ENCODE results near the gene TRIM65. TPM values are rescaled to one million over a fixed set of nuclear protein-coding genes. Genes with fewer than 3 reads are reported as not detected.
A peak's percentile ranks its signal among the peaks of the same experiment; 100 is the strongest.

The TRIM65 gene
- total and polyA plus RNA-seq, 2 of the 13 experiments (the other 11 are each of a cell fraction or from before 2014, with no cell fraction given): 10.3 to 22.4 TPM

DNA sequence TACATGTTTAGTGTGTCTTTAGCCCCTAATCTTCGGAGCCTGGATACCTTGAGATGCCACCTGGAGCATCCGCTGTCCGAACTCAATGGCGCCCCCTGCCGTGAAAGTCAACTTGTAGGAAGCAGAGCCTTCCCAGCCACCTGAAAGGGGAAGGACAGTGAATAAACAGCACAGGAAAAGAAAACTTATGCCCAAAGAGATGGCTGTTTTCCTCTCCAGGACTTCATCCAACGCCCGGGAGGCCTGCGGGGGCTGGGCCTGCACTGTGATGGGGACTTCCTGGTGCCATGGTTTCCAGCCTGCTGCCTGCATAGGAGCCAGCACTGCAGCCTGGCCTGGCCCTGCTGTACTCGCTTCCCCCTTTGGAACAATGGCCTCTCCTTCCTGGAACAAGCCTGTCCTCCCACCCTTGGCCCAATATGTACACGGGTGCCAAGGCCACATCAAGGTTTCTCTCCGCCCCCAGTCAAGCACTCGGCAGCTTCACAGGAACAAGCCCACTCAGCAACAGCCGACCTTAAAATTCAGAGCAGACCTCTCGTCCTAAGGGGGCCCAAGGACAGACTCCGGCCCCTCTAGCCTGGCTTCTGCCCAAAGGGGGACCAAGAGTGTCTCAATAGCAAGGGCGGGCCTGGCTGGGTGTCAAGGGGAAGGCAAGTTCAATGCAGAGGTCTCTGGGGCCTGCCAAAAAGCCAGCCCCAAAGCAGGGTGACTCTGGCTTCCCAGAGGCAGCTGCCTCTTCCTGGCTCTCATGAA lies 48.0 kb downstream of the TRIM65 start (continued):
- TF ChIP-seq EP300 (IDR thresholded peaks at IDR 0.05; ENCODE audit: low read depth in 2 of 2, low read length in 2 of 2): peak in 1 of 2 experiments; percentile 28; a peak in 1 of 4 replicates
- no peak; the same call in 1 of the 2 replicates for TF ChIP-seq EP300 (CRISPR knock-in tag; IDR thresholded peaks at IDR 0.05; ENCODE audit: borderline replicate concordance)
- TF ChIP-seq TARDBP (CRISPR knock-in tag; IDR thresholded peaks at IDR 0.05): peak; percentile 77; the same call in 1 of the 2 replicates
- no peak for TF ChIP-seq NCOR1 (IDR thresholded peaks at IDR 0.05; ENCODE audit: borderline replicate concordance, low read length)
- no peak for TF ChIP-seq NR3C1 (CRISPR knock-in tag; IDR thresholded peaks at IDR 0.05)
- no peak for TF ChIP-seq RNF2 (conservative IDR thresholded peaks at IDR 0.05; ENCODE audit: low read depth)
- TF ChIP-seq, protein P1, sequence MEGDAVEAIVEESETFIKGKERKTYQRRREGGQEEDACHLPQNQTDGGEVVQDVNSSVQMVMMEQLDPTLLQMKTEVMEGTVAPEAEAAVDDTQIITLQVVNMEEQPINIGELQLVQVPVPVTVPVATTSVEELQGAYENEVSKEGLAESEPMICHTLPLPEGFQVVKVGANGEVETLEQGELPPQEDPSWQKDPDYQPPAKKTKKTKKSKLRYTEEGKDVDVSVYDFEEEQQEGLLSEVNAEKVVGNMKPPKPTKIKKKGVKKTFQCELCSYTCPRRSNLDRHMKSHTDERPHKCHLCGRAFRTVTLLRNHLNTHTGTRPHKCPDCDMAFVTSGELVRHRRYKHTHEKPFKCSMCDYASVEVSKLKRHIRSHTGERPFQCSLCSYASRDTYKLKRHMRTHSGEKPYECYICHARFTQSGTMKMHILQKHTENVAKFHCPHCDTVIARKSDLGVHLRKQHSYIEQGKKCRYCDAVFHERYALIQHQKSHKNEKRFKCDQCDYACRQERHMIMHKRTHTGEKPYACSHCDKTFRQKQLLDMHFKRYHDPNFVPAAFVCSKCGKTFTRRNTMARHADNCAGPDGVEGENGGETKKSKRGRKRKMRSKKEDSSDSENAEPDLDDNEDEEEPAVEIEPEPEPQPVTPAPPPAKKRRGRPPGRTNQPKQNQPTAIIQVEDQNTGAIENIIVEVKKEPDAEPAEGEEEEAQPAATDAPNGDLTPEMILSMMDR (CRISPR knock-in tag; IDR thresholded peaks at IDR 0.05): peak; percentile 94
- TF ChIP-seq ZNF446 (CRISPR knock-in tag; IDR thresholded peaks at IDR 0.05): no peak
- TF ChIP-seq ZNF501 (CRISPR knock-in tag; IDR thresholded peaks at IDR 0.05): peak; percentile 50; the same call in 1 of the 2 replicates
- TF ChIP-seq NCOA2 (CRISPR knock-in tag; IDR thresholded peaks at IDR 0.05): peak; percentile 84; the same call in 1 of the 2 replicates
- 0 out of 2 replicates have a peak, but pooled peaks have one; percentile 4 for TF ChIP-seq HNRNPL (IDR thresholded peaks at IDR 0.05; ENCODE audit: low read depth, low read length)
- TF ChIP-seq, protein P2, sequence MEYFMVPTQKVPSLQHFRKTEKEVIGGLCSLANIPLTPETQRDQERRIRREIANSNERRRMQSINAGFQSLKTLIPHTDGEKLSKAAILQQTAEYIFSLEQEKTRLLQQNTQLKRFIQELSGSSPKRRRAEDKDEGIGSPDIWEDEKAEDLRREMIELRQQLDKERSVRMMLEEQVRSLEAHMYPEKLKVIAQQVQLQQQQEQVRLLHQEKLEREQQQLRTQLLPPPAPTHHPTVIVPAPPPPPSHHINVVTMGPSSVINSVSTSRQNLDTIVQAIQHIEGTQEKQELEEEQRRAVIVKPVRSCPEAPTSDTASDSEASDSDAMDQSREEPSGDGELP (IDR thresholded peaks at IDR 0.05; ENCODE audit: borderline replicate concordance, low read depth): peak; percentile 61; the same call in 1 of the 2 replicates
- TF ChIP-seq, protein P3, sequence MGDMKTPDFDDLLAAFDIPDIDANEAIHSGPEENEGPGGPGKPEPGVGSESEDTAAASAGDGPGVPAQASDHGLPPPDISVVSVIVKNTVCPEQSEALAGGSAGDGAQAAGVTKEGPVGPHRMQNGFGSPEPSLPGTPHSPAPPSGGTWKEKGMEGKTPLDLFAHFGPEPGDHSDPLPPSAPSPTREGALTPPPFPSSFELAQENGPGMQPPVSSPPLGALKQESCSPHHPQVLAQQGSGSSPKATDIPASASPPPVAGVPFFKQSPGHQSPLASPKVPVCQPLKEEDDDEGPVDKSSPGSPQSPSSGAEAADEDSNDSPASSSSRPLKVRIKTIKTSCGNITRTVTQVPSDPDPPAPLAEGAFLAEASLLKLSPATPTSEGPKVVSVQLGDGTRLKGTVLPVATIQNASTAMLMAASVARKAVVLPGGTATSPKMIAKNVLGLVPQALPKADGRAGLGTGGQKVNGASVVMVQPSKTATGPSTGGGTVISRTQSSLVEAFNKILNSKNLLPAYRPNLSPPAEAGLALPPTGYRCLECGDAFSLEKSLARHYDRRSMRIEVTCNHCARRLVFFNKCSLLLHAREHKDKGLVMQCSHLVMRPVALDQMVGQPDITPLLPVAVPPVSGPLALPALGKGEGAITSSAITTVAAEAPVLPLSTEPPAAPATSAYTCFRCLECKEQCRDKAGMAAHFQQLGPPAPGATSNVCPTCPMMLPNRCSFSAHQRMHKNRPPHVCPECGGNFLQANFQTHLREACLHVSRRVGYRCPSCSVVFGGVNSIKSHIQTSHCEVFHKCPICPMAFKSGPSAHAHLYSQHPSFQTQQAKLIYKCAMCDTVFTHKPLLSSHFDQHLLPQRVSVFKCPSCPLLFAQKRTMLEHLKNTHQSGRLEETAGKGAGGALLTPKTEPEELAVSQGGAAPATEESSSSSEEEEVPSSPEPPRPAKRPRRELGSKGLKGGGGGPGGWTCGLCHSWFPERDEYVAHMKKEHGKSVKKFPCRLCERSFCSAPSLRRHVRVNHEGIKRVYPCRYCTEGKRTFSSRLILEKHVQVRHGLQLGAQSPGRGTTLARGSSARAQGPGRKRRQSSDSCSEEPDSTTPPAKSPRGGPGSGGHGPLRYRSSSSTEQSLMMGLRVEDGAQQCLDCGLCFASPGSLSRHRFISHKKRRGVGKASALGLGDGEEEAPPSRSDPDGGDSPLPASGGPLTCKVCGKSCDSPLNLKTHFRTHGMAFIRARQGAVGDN (CRISPR knock-in tag; IDR thresholded peaks at IDR 0.05): peak; percentile 90
- TF ChIP-seq, protein P4, sequence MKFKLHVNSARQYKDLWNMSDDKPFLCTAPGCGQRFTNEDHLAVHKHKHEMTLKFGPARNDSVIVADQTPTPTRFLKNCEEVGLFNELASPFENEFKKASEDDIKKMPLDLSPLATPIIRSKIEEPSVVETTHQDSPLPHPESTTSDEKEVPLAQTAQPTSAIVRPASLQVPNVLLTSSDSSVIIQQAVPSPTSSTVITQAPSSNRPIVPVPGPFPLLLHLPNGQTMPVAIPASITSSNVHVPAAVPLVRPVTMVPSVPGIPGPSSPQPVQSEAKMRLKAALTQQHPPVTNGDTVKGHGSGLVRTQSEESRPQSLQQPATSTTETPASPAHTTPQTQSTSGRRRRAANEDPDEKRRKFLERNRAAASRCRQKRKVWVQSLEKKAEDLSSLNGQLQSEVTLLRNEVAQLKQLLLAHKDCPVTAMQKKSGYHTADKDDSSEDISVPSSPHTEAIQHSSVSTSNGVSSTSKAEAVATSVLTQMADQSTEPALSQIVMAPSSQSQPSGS (CRISPR knock-in tag; IDR thresholded peaks at IDR 0.05): 0 out of 2 replicates have a peak, but pooled peaks have one; percentile 20
- TF ChIP-seq, protein P5, sequence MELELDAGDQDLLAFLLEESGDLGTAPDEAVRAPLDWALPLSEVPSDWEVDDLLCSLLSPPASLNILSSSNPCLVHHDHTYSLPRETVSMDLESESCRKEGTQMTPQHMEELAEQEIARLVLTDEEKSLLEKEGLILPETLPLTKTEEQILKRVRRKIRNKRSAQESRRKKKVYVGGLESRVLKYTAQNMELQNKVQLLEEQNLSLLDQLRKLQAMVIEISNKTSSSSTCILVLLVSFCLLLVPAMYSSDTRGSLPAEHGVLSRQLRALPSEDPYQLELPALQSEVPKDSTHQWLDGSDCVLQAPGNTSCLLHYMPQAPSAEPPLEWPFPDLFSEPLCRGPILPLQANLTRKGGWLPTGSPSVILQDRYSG (CRISPR knock-in tag; IDR thresholded peaks at IDR 0.05): no peak
- no peak for TF ChIP-seq AHR (CRISPR knock-in tag; IDR thresholded peaks at IDR 0.05)
- TF ChIP-seq DR1 (CRISPR knock-in tag; IDR thresholded peaks at IDR 0.05): peak; percentile 52; the same call in 1 of the 2 replicates
- TF ChIP-seq TOPORS (CRISPR knock-in tag; IDR thresholded peaks at IDR 0.05): peak; percentile 45; the same call in 1 of the 2 replicates

Data from HepG2 (cell line).